Right atrium auricular region (tissue), 2 donors: ENCODE measurements around the gene ADGRA1. TPM values are rescaled to one million over a fixed set of nuclear protein-coding genes. Genes with fewer than 3 reads are reported as not detected.

ENCODE experiments used
- DNase-seq: peaks from one replicate; pipeline ENCODE4 v3.0.0-alpha.2; 2019; ENCODE audit warnings: low spot score
- H3K27ac ChIP-seq, 2 donors: fragments of 200-600 bp; sonication (generic); 1 replicate in 1 of 2; 2 replicates in 1 of 2; pipeline ENCODE4 v1.5.1; 2016 to 2019
- H3K27me3 ChIP-seq, 2 donors: fragments of 200-600 bp; sonication (generic); one replicate each; pipeline versions ENCODE4 v1.5.1 to v1.6.0; 2017 to 2019
- H3K36me3 ChIP-seq: fragments of 200-600 bp; sonication (generic); one replicate; pipeline ENCODE4 v1.5.1; 2016
- H3K4me1 ChIP-seq, 2 donors: fragments of 200-600 bp; sonication (generic); one replicate each; pipeline versions ENCODE4 v1.5.1 to v1.6.0; 2017 to 2019
- H3K4me3 ChIP-seq, 2 donors: fragments of 200-600 bp; sonication (generic); 1 replicate in 1 of 2; 2 replicates in 1 of 2; pipeline ENCODE4 v1.5.1; 2017 to 2019; ENCODE audit warnings: mild to moderate bottlenecking in 1 of 2, moderate library complexity in 1 of 2
- H3K9me3 ChIP-seq, 2 donors: fragments of 200-600 bp; sonication (generic); one replicate each; pipeline ENCODE4 v1.5.1; 2019
- total RNA-seq, 2 donors: library from RNA; depleted of rRNA; stranded (reverse); fragments of >200 nt; gene quantifications; one replicate each; pipeline ENCODE4 v1.1.0, GENCODE V29; 2016
- TF ChIP-seq, protein P1 (sequence below), 2 donors: fragments of 200-600 bp; sonication (generic); IDR thresholded peaks; one replicate each; pipeline ENCODE4 v1.5.1; 2019; ENCODE audit warnings: antibody characterized with exemption in 2 of 2

Gene ADGRA1
- total RNA-seq, 2 donors from 2014 or later: 0.11 to 0.51 TPM

DNA sequence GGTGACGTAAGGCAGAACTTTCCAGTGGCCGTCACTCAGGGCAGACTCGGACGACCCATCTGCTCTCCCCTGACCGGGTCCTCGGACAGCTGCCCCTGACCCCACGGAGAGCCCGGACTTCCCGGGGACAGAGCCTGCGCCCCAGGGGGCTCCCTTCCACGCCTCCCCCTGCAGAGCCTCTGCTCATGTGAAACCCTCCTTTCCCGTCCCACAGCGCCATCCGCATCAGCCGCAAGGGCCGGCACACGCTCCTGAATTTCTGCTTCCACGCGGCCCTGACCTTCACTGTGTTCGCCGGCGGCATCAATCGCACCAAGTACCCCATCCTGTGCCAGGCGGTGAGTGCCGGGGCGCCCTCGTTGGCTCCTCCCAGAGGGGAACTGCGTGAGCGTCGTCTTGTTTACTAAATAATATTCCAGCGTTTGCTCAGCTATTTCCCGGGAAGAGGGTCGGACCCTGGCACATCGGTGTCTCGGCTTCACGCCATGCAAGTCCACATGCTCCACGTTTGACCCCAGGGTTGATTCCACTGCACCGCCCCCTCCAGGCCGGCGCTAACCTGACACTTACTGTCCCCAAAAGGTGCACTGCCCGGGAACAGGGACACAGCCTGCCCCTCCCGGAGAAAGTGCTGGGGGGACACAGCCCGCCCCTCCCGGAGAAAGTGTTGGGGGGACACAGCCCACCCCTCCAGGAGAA, 10.9 kb downstream of the ADGRA1 start:
- Histone ChIP-seq H3K36me3 (no peaks in the 10 kb centered on the region), H3K9me3 (no peaks in the 10 kb centered on the region), H3K4me1 (peaks cover 0 to 6% of the 10 kb centered on the region in 2 donors), H3K4me3 (no peak overlapping the region), H3K27ac (no peak overlapping the region), H3K27me3 (no peaks in the 10 kb centered on the region)
- TF ChIP-seq, protein P1, sequence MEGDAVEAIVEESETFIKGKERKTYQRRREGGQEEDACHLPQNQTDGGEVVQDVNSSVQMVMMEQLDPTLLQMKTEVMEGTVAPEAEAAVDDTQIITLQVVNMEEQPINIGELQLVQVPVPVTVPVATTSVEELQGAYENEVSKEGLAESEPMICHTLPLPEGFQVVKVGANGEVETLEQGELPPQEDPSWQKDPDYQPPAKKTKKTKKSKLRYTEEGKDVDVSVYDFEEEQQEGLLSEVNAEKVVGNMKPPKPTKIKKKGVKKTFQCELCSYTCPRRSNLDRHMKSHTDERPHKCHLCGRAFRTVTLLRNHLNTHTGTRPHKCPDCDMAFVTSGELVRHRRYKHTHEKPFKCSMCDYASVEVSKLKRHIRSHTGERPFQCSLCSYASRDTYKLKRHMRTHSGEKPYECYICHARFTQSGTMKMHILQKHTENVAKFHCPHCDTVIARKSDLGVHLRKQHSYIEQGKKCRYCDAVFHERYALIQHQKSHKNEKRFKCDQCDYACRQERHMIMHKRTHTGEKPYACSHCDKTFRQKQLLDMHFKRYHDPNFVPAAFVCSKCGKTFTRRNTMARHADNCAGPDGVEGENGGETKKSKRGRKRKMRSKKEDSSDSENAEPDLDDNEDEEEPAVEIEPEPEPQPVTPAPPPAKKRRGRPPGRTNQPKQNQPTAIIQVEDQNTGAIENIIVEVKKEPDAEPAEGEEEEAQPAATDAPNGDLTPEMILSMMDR (IDR thresholded peaks at IDR 0.05): no peak
- DNase-seq: no peak

DNA sequence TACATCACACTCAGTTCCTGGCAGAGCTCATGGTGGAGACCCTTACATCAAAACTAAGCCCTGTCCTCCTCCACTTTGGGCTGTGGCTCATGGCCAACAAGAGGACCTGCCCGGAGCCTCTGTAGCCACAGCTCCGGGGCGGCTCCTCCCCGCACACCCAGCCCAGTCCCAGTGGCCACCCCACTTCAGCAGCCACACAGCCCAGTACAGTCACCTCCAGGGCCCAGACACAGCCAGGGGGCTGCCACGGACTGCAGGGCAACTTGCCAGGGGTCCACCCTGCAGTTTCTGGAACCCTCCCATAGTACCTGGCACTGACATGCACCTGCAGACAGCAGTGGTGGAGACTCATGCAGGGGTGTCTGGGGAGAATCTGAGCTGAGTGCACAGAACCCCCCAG, 11.8 kb downstream of the ADGRA1 start:
- no peaks in the 10 kb centered on the region for H3K9me3 ChIP-seq
- TF ChIP-seq, protein P1 (IDR thresholded peaks at IDR 0.05): no peak
- no peak overlapping the region for H3K27ac ChIP-seq
- peaks cover 0 to 6% of the 10 kb centered on the region in 2 donors for H3K4me1 ChIP-seq
- no peak for DNase-seq
- no peak overlapping the region for H3K4me3 ChIP-seq
- no peaks in the 10 kb centered on the region for H3K36me3 ChIP-seq
- H3K27me3 ChIP-seq: no peaks in the 10 kb centered on the region

DNA sequence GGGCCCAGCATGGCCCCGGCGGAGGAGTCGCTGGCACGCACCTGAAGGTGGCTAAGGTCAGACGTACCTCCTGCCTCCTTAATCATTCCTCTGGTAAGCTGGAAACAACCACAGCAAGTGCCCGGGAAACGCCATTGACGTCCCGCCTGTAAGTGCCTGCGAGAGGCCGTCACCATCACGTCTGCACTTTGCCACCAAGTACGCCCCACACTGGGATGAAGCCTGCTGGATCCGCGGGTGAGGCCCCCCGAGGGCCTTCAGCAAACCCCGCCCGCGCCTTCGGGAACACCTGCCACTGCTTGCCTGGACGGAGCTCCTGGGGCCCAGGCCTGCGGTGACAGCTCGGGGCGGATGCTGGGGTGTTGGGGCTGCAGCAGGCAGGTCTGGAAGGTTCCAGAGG, 12.5 kb downstream of the ADGRA1 start:
- Histone ChIP-seq H3K4me3 (no peak overlapping the region), H3K4me1 (peaks cover 0 to 6% of the 10 kb centered on the region in 2 donors), H3K9me3 (no peaks in the 10 kb centered on the region), H3K36me3 (no peaks in the 10 kb centered on the region), H3K27me3 (no peaks in the 10 kb centered on the region), H3K27ac (no peak overlapping the region)
- TF ChIP-seq, protein P1 (IDR thresholded peaks at IDR 0.05): no peak
- DNase-seq: no peak

GRCh38 chr10:133100706-133101415, 13.1 kb downstream of the ADGRA1 start:
- Histone ChIP-seq H3K27ac (no peak overlapping the region), H3K36me3 (no peaks in the 10 kb centered on the region), H3K9me3 (no peaks in the 10 kb centered on the region), H3K4me1 (peaks cover 0 to 6% of the 10 kb centered on the region in 2 donors), H3K4me3 (no peak overlapping the region), H3K27me3 (no peaks in the 10 kb centered on the region)
- DNase-seq: no peak
- TF ChIP-seq, protein P1 (IDR thresholded peaks at IDR 0.05): no peak

DNA sequence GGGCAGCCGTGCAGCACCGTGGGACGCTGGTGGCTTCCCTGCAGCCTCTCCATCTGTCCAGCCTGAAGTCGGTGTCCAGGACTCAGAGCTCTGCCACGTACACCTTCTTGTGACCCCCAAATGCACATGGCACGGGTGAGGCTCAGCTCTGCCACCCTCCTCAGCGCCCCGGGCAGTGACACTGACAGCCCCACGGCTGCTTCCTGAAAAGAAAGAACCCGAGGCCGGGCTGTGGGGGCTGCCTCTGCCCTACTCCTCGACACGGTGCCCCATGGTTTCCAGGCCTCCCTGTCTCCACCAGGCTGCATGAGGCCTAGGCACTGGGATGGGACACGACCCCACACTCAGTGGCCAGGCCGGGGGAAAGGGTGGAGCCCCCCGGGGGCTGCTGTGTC, 13.7 kb downstream of the ADGRA1 start:
- TF ChIP-seq, protein P1 (IDR thresholded peaks at IDR 0.05): no peak
- H3K4me1 ChIP-seq: peaks cover 0 to 6% of the 10 kb centered on the region in 2 donors
- H3K4me3 ChIP-seq: no peak overlapping the region
- H3K36me3 ChIP-seq: no peaks in the 10 kb centered on the region
- H3K27ac ChIP-seq: no peak overlapping the region
- peaks cover 0 to under 1% of the 10 kb centered on the region in 2 donors for H3K9me3 ChIP-seq
- no peaks in the 10 kb centered on the region for H3K27me3 ChIP-seq
- no peak for DNase-seq
